Stimulated activated CD4-positive, alpha-beta T cell treated with anti-CD3 and anti-CD28 coated beads, Interleukin-1b, Interleukin-23, amount 100 ng/mL, for 1 hour (primary cell): Measurements from ENCODE around the gene TRIM74.
"Not testable (repeated sequence)": the region's sequence is repeated elsewhere in the genome, so short reads cannot be mapped to it uniquely, and the experiment has no call there.

Experiments used
- DNase-seq, 2 donors: peaks; one replicate each; pipeline ENCODE4 v3.0.0-alpha.2; 2020; ENCODE audit warnings: low read depth in 2 of 2

The TRIM74 gene

GRCh38 chr7:72968980-72969516 is at the start of gene TRIM74:
Gene TRIM74 (minus strand): TSS chr7:72969466. CDS start chr7:72966157, 3,309 bp downstream.
- not testable (repeated sequence) for DNase-seq

DNA sequence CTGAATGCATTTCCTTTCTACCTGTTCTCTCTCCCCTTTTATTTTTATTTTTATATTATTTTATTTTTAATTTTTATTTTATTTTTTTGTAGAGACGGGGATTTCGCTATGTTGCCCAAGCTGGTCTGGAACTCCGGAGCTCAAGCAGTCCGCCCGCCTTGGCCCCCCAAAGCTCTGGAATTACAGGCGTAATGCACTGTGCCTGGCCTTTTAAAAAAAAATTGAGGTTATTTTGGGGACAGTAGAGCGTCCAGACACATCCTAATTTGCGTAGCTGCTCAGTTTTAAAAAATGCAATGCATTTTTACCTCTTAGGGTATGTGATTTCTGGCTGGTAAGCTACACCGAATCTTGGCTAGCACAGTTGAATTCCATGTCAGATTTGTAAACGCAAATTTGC is 37.2 kb upstream of the TRIM74 start:
- DNase-seq = not testable (repeated sequence)

DNA sequence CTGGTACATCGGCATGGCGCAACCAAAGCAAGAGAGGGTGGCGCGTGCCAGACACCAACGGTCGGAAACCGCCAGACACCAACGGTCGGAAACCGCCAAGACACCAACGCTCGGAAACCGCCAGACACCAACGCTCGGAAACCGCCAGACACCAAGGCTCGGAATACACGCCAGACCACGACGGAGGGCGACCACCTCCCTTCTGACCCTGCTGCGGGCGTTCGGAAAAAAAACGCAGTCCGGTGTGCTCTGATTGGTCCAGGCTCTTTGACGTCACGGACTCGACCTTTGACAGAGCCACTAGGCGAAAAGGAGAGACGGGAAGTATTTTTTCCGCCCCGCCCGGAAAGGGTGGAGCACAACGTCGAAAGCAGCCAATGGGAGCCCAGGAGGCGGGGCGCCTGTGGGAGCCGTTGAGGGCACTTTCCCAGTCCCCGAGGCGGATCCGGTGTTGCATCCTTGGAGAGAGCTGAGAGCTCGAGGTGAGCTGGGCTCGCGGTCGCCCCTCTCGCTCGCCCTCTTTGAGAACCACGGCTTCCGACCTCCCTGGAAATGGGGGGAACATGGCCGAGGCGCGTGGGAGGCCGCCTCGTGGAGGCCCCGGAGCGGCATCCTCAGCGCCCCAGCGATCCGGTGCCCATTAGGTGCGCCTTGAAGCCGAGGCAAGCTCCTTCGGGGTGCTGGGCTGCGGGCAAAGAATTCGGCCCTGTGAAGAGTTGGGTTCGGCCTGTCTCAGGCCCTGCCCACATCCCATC is 36.6 kb upstream of the TRIM74 start:
- peak; percentile 56 to 68 for DNase-seq

- peak; percentile 50 to 56 for DNase-seq
These were observed 36.1 kb upstream of the TRIM74 start for GRCh38 chr7:73005356-73005692.

DNA sequence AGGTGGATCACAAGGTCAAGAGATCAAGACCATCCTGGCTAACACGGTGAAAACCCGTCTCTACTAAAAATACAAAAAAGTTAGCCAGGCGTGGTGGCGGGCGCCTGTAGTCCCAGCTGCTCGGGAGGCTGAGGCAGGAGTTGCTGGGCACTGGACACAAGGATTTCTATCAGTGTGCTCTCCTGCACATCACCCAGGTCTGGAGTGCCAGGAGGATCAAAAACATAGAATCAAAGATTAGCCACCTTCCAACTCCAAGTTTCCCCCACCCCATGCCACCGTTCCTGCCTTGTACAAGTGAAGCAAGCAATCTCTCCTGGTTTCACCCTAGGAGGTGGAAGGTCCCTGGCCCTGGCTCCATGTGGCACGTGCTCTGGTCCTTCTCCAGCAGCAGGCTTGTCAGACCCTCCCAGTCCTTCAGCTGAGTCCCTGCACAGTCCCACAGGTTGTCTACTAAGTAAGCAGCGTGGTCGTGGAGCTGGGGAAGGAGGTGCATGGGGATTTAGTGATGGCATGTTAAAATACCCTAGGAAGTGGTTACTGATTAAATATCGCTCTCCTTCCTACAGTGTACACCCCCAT is 28.7 kb upstream of the TRIM74 start:
- not testable (repeated sequence) for DNase-seq

DNA sequence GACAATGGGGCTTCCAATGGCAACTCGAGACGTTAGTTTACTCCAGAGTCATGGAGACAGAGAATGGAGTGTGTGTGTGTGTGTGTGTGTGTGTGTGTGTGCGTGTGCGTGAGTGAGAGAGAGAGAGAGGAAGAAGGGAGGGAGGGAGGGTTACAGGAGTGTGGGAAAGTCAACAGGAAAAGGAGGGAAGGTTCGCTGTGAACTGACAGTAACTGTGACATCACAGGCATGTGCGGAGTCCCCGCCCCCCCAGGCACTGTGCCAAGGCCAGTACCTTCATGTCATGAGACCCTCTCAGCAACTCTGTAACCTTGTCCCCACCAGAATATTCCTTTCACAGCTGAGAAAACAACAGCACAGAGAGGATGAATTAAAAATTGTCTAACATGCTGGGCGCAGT is 28.2 kb upstream of the TRIM74 start:
- DNase-seq = not testable (repeated sequence)

GRCh38 chr7:72995484-72995883 is 26.2 kb upstream of the TRIM74 start:
- DNase-seq = not testable (repeated sequence)

DNA sequence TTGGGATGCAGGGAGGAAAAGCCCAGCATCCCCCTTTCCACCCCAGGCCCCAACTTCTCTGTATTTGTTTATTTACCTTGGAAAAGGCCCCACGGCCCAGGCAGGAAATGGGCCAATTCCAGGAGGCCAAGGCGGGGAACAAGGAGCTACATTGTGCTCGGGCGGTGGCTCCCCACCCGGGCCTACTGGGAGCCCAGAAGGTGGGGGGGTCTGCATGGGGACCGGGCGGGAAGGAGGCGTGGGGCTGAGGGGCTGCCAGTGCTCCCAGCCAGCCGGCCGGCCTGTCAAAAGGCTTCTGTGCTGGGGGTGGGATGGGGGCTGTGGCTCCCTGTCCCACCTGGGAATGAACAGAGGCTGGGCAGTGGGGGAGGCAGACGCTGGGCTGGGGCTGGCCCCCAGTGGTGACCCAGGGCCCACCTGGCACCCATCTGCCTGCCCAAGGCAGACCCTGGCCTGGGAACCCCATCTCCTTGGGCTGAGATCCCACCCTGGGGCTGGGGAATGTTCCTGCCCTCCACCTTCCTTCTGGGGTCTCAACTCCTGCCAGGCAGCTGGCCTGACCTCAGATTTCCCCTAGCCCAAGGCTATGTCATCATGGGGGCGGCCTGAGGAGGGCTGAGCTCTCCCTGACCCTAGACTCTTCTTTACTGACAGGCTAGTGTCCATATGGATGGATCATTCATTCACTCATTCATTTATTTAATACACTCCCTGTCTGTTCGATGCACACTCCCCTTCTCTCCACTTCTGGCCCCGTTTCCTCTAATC is 21.1 kb upstream of the TRIM74 start:
- not testable (repeated sequence) for DNase-seq

GRCh38 chr7:72982084-72982483 is 12.8 kb upstream of the TRIM74 start:
- DNase-seq = not testable (repeated sequence)

GRCh38 chr7:72980382-72980781 is 11.1 kb upstream of the TRIM74 start:
- DNase-seq = not testable (repeated sequence)

DNA sequence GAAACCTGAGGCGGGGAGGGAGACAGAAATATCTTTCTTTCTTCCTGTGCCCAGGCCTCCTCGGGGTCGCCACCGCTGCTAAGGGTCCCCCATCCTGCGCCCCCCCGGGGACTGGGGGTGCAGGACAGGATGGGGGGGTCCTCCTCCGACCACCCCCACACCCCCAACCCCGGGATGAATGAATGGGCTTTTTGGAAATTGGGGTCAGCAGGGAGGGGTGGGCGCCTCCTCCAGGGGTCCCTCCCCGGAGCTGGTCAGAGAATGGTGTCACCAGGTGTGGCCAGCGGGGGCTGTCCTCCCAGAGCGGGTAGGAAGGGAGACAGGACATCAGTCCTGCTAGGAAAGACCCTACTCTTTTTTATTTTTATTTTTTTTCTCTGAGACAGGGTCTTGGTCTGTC is 7.2 kb upstream of the TRIM74 start:
- DNase-seq = not testable (repeated sequence)

DNA sequence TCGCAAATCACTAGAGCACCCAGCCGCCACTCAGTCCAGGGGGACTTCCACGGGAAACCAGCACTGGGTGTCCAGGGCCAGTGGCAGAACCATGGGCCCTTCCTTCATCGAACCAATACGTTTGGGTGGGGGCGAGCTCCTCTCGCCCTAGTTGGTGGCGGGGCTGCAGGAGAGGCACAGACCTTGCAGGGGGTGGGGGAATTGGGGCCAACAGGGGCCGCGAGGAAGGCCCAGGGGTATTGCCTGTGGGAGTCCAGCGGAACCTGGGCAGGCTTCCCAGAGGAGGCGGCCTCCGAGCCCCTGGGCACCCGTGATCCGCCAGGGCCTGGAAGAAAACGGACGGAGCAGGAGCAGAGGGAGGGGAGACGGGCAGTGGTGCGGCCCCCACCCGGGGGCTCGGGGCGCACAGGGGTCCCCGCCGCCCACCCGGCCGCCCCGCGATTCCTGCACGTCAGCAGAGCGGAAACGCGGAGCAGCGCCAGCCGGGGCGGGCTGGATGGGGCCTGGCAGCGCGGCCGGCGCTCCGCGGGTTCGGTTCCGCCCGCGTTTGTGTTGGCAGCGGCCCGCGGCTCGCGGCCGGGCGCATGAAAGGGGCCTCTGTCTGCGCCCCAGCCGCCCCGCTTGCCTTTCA is 6.5 kb upstream of the TRIM74 start:
- DNase-seq = not testable (repeated sequence)

- DNase-seq = not testable (repeated sequence)
These were observed 5.5 kb upstream of the TRIM74 start for GRCh38 chr7:72974781-72975180.

DNA sequence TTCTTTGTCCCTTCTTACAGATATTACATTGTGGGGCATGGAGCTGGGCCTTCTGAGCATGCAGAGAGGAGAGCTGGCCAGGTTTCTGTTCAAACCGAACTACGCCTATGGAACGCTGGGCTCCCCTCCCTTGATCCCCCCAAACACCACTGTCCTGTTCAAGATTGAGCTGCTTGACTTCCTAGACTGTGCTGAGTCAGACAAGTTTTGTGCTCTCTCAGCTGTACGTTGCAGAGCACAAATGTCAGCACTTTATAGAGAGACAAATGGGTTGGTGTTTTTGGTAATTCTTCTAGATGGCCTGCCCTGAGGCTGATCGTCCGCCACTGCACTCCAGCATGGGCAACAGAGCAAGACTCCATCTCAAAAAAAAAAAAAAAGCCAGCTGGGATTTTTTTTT is 2.2 kb upstream of the TRIM74 start:
- not testable (repeated sequence) for DNase-seq

DNA sequence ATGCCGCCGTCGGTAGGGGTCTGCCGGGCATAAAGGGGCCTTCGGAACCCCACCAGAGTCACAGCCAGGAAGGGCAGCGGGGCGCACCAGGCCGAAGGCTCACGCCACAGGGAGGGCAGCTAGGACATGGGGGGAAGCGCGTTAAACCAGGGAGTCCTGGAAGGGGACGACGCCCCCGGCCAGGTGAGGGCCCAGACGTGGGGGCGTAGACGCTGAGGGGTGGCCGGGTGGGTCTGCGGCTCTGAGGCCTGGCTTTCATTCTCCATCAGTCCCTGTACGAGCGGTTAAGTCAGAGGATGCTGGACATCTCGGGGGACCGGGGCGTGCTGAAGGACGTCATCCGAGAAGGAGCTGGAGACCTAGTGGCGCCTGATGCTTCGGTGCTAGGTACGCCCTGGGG is 422 bp upstream of the TRIM74 start:
- DNase-seq = not testable (repeated sequence)

DNA sequence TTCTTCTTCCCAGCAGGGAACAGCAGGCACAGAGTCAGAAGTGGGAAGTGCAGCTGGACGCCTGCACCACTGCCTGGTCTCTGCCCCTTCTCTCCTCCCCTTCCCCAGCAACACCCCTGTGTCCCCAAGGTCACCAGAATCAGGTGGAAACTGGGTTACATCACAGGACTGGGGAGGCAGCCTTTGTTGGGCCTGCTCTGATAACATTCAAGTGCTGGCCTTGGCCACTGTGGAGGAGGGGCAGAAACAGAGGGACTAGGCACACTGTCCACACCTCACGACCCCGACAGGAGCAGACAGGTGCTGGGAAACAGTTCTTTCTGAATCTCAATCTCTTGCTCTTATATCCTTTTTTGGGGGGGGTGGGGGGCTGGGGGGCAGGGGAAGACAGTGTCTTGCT is 2.4 kb downstream of the TRIM74 start:
- not testable (repeated sequence) for DNase-seq

GRCh38 chr7:72965186-72965975 is 3.9 kb downstream of the TRIM74 start:
- DNase-seq = not testable (repeated sequence)

- DNase-seq = not testable (repeated sequence)
These were observed 6.2 kb downstream of the TRIM74 start for GRCh38 chr7:72963056-72963455.

DNA sequence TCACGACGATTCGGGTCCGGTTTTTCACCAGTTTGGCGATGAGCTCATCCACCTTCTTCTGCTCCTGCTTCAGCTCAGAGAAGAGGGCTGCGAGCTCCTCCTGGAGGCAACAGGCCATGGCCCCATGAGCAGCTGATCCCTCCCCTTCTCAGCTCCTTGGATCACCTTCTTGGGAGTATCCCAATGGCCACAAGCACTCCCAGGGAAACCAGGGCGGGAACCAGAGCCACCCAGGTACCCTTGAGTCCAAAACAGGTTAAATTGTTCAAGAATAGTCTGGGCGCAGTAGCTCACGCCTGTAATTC is 8.0 kb downstream of the TRIM74 start:
- not testable (repeated sequence) for DNase-seq

DNA sequence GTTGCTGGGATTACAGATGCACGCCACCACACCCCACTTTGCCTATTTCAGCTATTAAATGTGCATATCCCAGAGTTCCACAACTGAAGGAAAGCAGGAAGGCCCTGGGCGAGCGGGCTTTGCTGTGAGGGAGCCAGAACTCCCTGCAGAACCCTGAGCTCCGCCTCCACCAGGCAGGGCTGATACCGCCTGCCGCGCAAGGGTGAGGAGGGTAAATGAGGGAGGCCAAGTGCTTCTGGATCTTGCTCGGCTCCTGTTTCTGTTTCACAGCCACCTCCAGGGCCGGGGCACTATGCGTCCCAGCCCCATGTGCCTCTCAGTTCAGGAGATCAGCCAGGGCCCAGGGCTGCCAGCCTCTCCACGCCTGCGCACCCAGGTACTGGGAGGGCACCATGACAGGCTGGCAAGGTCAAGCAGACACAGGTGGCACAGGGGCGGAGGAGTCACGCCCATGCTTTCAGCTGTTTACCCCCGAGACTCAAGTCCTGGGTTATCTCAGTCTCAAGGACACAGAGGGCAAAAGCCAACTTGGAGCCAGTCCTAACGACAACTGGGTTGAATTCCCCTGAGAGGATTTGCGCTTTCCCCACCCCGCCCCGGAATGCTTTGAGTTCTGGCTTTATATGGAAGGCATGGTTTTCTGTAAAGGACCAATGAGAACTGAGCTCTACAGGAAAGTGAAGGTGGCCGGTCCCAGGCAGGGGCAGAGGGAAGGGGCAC is 8.5 kb downstream of the TRIM74 start:
- not testable (repeated sequence) for DNase-seq

DNA sequence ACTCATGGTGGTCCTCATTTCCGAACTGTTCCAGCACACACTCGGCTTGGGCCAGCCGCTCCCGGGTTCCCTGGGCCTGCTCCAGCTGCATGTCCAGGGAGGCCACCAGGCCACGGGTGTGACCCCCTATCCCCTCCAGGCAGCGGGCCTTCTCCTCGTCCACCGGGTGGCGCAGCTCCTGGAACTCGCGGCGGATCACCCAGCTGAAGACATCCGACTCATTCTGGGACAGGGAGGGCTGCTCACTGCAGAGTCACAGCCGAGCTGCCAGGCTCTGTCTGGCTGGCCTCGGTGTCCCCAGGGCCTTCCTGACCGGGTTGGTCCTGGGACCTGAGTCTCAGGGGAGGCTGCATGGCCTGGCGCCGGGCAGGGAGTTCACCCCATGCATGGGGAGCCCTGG is 9.2 kb downstream of the TRIM74 start:
- not testable (repeated sequence) for DNase-seq
